ENCODE measurements around the gene PCDHB9.

DNA sequence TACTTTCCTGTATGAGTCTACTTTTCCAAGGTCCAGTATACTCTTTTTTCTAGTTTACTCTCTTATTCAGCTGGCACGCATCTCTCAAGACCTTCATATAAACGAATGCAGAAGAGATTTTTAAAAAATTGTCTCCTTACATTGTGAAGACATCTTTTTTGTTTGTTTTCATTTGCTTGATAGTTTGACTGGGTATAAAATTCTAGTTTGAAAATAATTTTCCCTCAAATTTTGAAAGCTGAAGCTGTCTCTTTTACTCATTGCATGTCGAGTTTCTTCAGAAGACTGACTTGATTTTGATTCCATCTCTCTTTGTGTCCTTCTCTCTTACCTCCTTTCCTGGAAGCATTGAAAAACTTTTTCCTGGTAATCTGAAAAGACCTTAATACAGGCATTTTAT, 9.4 kb downstream of the PCDHB9 start:
- TF ChIP-seq, protein P1, sequence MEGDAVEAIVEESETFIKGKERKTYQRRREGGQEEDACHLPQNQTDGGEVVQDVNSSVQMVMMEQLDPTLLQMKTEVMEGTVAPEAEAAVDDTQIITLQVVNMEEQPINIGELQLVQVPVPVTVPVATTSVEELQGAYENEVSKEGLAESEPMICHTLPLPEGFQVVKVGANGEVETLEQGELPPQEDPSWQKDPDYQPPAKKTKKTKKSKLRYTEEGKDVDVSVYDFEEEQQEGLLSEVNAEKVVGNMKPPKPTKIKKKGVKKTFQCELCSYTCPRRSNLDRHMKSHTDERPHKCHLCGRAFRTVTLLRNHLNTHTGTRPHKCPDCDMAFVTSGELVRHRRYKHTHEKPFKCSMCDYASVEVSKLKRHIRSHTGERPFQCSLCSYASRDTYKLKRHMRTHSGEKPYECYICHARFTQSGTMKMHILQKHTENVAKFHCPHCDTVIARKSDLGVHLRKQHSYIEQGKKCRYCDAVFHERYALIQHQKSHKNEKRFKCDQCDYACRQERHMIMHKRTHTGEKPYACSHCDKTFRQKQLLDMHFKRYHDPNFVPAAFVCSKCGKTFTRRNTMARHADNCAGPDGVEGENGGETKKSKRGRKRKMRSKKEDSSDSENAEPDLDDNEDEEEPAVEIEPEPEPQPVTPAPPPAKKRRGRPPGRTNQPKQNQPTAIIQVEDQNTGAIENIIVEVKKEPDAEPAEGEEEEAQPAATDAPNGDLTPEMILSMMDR (IDR thresholded peaks at IDR 0.05; ENCODE audit: insufficient read depth, low read length) = no peak
- TF ChIP-seq, protein P2, sequence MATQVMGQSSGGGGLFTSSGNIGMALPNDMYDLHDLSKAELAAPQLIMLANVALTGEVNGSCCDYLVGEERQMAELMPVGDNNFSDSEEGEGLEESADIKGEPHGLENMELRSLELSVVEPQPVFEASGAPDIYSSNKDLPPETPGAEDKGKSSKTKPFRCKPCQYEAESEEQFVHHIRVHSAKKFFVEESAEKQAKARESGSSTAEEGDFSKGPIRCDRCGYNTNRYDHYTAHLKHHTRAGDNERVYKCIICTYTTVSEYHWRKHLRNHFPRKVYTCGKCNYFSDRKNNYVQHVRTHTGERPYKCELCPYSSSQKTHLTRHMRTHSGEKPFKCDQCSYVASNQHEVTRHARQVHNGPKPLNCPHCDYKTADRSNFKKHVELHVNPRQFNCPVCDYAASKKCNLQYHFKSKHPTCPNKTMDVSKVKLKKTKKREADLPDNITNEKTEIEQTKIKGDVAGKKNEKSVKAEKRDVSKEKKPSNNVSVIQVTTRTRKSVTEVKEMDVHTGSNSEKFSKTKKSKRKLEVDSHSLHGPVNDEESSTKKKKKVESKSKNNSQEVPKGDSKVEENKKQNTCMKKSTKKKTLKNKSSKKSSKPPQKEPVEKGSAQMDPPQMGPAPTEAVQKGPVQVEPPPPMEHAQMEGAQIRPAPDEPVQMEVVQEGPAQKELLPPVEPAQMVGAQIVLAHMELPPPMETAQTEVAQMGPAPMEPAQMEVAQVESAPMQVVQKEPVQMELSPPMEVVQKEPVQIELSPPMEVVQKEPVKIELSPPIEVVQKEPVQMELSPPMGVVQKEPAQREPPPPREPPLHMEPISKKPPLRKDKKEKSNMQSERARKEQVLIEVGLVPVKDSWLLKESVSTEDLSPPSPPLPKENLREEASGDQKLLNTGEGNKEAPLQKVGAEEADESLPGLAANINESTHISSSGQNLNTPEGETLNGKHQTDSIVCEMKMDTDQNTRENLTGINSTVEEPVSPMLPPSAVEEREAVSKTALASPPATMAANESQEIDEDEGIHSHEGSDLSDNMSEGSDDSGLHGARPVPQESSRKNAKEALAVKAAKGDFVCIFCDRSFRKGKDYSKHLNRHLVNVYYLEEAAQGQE (IDR thresholded peaks at IDR 0.05; ENCODE audit: insufficient replicate concordance, low read depth) = no peak
- TF ChIP-seq POLR2AphosphoS5 (IDR thresholded peaks at IDR 0.05; ENCODE audit: low read depth) = no peak
